Activated naive CD8-positive, alpha-beta T cell treated with anti-CD3 and anti-CD28 coated beads for 36 hours (primary cell): ENCODE results near the gene WNT7A. TPM values are rescaled to one million over a fixed set of nuclear protein-coding genes. Genes with fewer than 3 reads are reported as not detected.

ENCODE experiments used
- DNase-seq: peaks from one replicate; pipeline ENCODE4 v3.0.0; 2021
- H3K27ac Mint-ChIP-seq: one replicate; pipeline ENCODE4 v1.8.0; 2022; ENCODE audit warnings: mild to moderate bottlenecking, moderate library complexity, mixed read lengths
- H3K27me3 Mint-ChIP-seq: one replicate; pipeline ENCODE4 v1.8.0; 2022; ENCODE audit warnings: mild to moderate bottlenecking, mixed read lengths
- H3K36me3 Mint-ChIP-seq: one replicate; pipeline ENCODE4 v1.8.0; 2021; ENCODE audit warnings: mild to moderate bottlenecking, mixed read lengths
- H3K4me1 Mint-ChIP-seq: one replicate; pipeline ENCODE4 v1.8.0; 2021; ENCODE audit warnings: mixed read lengths
- H3K4me3 Mint-ChIP-seq: one replicate; pipeline ENCODE4 v1.8.0; 2022; ENCODE audit warnings: mild to moderate bottlenecking, moderate library complexity, mixed read lengths
- H3K9me3 Mint-ChIP-seq: one replicate; pipeline ENCODE4 v1.8.0; 2022; ENCODE audit warnings: mixed read lengths
- total RNA-seq, 2 experiments: library from RNA; stranded (reverse); gene quantifications; one replicate each; pipeline ENCODE4 v1.2.3, GENCODE V29; 2021

WNT7A gene
- total RNA-seq, 2 experiments from 2014 or later, result 0.20 TPM; not detected in 1

GRCh38 chr3:13780432-13781176 is 99.3 kb downstream of the WNT7A start:
- no peaks in the 10 kb centered on the region for H3K4me1 Mint-ChIP-seq

GRCh38 chr3:13776253-13777050 is 103.4 kb downstream of the WNT7A start:
- Mint-ChIP-seq H3K27ac (no peak overlapping the region), H3K27me3 (no peaks in the 10 kb centered on the region), H3K4me1 (peaks cover 3% of the 10 kb centered on the region), H3K36me3 (no peaks in the 10 kb centered on the region), H3K9me3 (no peaks in the 10 kb centered on the region), H3K4me3 (no peak overlapping the region)
- no peak for DNase-seq

More at GRCh38 chr3:13780432-13781176, 99.3 kb downstream of the WNT7A start:
- Mint-ChIP-seq H3K27me3 (peaks cover 7% of the 10 kb centered on the region), H3K36me3 (no peaks in the 10 kb centered on the region), H3K27ac (no peak overlapping the region), H3K4me3 (no peak overlapping the region), H3K9me3 (no peaks in the 10 kb centered on the region)
- DNase-seq, result no peak

GRCh38 chr3:13772885-13773745 is 106.8 kb downstream of the WNT7A start:
- Mint-ChIP-seq H3K9me3 (no peaks in the 10 kb centered on the region), H3K27ac (no peak overlapping the region), H3K27me3 (no peaks in the 10 kb centered on the region), H3K4me1 (peaks cover 13% of the 10 kb centered on the region), H3K36me3 (no peaks in the 10 kb centered on the region), H3K4me3 (no peak overlapping the region)
- no peak for DNase-seq

- no peak for DNase-seq
- H3K9me3 Mint-ChIP-seq, result no peaks in the 10 kb centered on the region
- H3K27ac Mint-ChIP-seq, result no peak overlapping the region
- H3K36me3 Mint-ChIP-seq, result no peaks in the 10 kb centered on the region
- no peak overlapping the region for H3K4me3 Mint-ChIP-seq
- no peaks in the 10 kb centered on the region for H3K27me3 Mint-ChIP-seq
- H3K4me1 Mint-ChIP-seq, result peaks cover 13% of the 10 kb centered on the region
These were observed 107.5 kb downstream of the WNT7A start for GRCh38 chr3:13772321-13772745.

GRCh38 chr3:13771496-13771895 is 108.4 kb downstream of the WNT7A start:
- H3K4me3 Mint-ChIP-seq, result no peak overlapping the region
- H3K27ac Mint-ChIP-seq, result no peak overlapping the region
- no peaks in the 10 kb centered on the region for H3K36me3 Mint-ChIP-seq
- no peaks in the 10 kb centered on the region for H3K9me3 Mint-ChIP-seq
- peaks cover 13% of the 10 kb centered on the region for H3K4me1 Mint-ChIP-seq
- H3K27me3 Mint-ChIP-seq, result no peaks in the 10 kb centered on the region
- DNase-seq, result no peak

GRCh38 chr3:13770170-13771169 is 109.4 kb downstream of the WNT7A start:
- no peak overlapping the region for H3K4me3 Mint-ChIP-seq
- no peak overlapping the region for H3K27ac Mint-ChIP-seq

GRCh38 chr3:13769422-13769821 is 110.4 kb downstream of the WNT7A start:
- no peak overlapping the region for H3K4me3 Mint-ChIP-seq
- H3K27me3 Mint-ChIP-seq, result no peaks in the 10 kb centered on the region
- H3K27ac Mint-ChIP-seq, result no peak overlapping the region
- no peaks in the 10 kb centered on the region for H3K36me3 Mint-ChIP-seq
- no peaks in the 10 kb centered on the region for H3K9me3 Mint-ChIP-seq
- H3K4me1 Mint-ChIP-seq, result peaks cover 13% of the 10 kb centered on the region
- DNase-seq, result no peak

More at GRCh38 chr3:13770170-13771169, 109.4 kb downstream of the WNT7A start:
- no peaks in the 10 kb centered on the region for H3K27me3 Mint-ChIP-seq
- no peak for DNase-seq
- H3K4me1 Mint-ChIP-seq, result peaks cover 13% of the 10 kb centered on the region
- H3K36me3 Mint-ChIP-seq, result no peaks in the 10 kb centered on the region
- H3K9me3 Mint-ChIP-seq, result no peaks in the 10 kb centered on the region

- H3K27ac Mint-ChIP-seq, result no peak overlapping the region
These were observed 111.4 kb downstream of the WNT7A start for GRCh38 chr3:13768453-13768852.

GRCh38 chr3:13767896-13768295 is 112.0 kb downstream of the WNT7A start:
- H3K9me3 Mint-ChIP-seq, result peaks cover 4% of the 10 kb centered on the region
- no peak overlapping the region for H3K27ac Mint-ChIP-seq
- H3K36me3 Mint-ChIP-seq, result no peaks in the 10 kb centered on the region
- peaks cover 10% of the 10 kb centered on the region for H3K4me1 Mint-ChIP-seq
- DNase-seq, result no peak
- no peaks in the 10 kb centered on the region for H3K27me3 Mint-ChIP-seq
- H3K4me3 Mint-ChIP-seq, result no peak overlapping the region

More at GRCh38 chr3:13768453-13768852, 111.4 kb downstream of the WNT7A start:
- Mint-ChIP-seq H3K9me3 (no peaks in the 10 kb centered on the region), H3K27me3 (no peaks in the 10 kb centered on the region), H3K4me1 (peaks cover 10% of the 10 kb centered on the region), H3K36me3 (no peaks in the 10 kb centered on the region), H3K4me3 (no peak overlapping the region)
- no peak for DNase-seq

GRCh38 chr3:13767030-13767429 is 112.8 kb downstream of the WNT7A start:
- H3K4me3 Mint-ChIP-seq, result no peak overlapping the region
- no peaks in the 10 kb centered on the region for H3K27me3 Mint-ChIP-seq
- H3K9me3 Mint-ChIP-seq, result peaks cover 8% of the 10 kb centered on the region
- no peak for DNase-seq
- H3K4me1 Mint-ChIP-seq, result peaks cover 10% of the 10 kb centered on the region
- no peaks in the 10 kb centered on the region for H3K36me3 Mint-ChIP-seq
- no peak overlapping the region for H3K27ac Mint-ChIP-seq

Other genes starting within 250 kb of the WNT7A start
- 10 to 100 TPM; 27.7 to 29.8 TPM for gene CHCHD4, start 244.8 kb upstream of the WNT7A start, total RNA-seq
- 10 to 100 TPM; 26.8 to 27.0 TPM for gene TMEM43, start 245.0 kb upstream of the WNT7A start, total RNA-seq